ENCODE results near the gene SIX3.

The SIX3 gene

GRCh38 chr2:44959855-44960254, 18.4 kb downstream of the SIX3 start:
- no peak for DNase-seq

GRCh38 chr2:44960871-44961270, 19.4 kb downstream of the SIX3 start:
- DNase-seq = no peak

GRCh38 chr2:44962176-44962695, 20.7 kb downstream of the SIX3 start:
- no peak for DNase-seq

DNA sequence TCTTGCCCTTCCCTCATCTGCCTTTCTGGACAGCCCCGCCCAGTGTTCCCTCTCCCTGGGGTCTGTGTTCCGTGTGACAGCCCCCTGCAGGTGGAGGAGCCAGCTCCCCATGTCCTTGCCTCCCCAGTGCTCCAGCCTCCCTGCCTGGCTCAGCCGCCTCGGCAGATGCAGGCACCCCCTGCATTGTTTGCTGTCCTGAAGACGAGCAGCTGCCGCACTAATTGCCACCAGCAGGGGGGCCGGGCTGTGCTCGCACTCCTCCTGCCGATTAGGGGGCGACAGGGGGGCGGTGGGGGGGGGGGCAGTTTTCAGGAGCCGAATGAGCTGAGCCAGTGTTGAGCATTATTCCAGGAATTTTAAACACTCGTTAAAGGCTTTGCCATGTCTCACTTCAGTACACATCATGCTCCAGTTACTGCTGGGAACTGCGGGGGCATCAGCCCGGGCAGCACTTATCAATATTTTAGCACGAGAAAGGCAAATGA, 23.3 kb downstream of the SIX3 start:
- no peak for DNase-seq

DNA sequence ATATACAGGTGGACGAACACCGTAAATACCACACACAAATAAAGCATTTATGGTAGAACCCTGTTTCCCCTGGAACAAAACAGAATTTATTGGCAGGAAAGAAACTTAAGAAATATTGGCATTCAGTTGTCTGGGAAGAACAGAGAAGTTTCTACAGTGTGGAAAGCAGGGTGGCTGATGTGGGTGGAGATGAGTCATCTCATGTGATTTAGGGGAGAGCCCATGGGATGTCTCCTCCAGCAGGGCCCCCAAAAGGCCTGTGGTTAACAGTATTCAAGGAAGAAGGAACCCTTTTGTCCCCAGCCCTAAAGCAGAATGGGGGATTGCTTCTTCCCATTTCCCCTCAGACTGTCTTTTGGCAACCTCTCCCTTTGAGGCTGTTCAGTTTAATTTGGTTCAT, 24.2 kb downstream of the SIX3 start:
- DNase-seq = no peak

GRCh38 chr2:44967056-44967455, 25.6 kb downstream of the SIX3 start:
- DNase-seq = no peak

GRCh38 chr2:44967727-44968432, 26.4 kb downstream of the SIX3 start:
- DNase-seq = no peak

DNA sequence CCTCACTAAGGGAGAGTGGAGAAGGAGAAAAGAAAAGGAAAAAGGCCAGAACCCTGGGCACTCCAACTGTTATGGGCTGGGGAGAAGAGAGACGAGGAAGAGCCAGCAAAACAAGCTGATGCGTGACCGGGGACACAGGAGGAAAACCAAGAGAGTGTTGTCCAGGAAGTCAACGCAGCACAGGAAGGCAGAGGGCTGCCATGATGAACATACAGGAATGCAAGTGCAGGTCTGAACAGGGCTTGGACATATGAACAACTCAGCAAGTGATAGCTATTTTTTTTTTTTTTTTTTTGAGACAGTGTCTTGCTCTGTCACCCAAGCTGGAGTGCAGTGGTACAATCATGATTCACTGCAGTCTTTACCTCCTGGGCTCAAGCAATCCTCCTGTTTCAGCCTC, 28.4 kb downstream of the SIX3 start:
- no peak for DNase-seq

GRCh38 chr2:44970846-44971450, 29.4 kb downstream of the SIX3 start:
- DNase-seq = no peak

DNA sequence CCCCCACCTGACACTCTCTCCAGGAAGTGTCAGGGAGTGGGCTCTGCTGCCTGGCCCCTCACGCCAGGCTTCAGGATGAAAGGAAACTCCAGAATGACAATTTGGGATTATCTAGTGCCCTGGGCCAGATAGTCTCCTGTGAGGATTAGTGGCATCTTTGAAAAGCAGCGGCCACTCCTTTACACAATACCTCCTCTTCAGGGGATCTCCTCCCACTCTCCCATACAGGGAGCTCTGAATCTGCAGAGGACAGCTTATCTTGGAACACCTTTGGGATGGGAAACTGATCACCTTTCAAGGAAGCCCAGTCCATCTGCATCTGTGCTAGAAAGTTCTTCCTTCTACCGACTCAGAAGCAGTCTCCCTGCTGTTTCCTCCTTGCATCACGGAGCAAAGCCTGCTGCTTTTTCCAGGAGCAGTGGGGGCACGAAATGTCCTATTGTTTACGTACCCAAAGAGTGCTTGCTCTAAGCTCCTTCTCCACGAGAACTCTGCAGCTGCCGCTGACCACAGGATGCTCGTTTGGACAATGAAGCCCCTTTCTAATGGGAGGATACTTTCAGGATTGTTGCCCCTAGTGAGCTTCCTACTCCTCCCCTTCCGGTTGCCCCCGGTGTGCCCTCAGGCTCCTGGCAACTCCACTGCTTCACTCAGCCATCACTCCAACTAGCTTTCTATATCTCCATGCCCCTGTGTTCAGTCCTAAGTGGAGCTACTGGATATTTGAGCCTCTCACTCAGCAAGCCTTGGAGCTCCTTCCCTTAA, 31.5 kb downstream of the SIX3 start:
- no peak for DNase-seq

DNA sequence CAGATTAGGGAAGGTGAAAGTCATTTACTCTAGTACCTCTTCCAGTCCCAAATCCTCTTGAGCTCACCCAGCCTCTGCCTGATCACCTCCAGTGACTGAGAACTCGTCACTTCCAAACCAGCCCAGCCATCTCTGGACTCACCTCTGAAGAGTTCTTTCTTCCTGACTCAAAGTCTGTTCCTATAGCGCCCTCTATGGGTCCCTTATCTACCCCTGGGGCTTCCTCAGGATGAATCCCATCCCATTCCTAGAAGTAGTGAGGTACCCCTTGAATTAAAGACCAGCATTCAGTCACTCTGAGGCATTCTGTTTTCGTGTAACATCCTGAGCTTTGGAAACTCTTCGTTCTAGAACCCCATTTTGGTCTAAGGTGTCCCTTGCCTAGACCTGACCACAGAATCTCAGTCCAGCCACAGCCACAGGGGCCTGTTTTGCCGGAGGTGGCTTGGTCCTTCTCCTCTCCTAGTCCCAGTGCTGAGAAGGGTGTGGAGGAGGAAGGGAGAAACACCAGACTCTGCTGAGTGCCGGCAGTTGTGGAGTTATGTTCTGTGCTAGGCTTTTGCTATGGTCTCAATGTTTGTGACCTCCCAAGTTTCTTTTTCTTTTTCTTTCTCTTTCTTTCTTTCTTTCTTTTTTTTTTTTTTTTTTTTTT, 32.7 kb downstream of the SIX3 start:
- no peak for DNase-seq

DNA sequence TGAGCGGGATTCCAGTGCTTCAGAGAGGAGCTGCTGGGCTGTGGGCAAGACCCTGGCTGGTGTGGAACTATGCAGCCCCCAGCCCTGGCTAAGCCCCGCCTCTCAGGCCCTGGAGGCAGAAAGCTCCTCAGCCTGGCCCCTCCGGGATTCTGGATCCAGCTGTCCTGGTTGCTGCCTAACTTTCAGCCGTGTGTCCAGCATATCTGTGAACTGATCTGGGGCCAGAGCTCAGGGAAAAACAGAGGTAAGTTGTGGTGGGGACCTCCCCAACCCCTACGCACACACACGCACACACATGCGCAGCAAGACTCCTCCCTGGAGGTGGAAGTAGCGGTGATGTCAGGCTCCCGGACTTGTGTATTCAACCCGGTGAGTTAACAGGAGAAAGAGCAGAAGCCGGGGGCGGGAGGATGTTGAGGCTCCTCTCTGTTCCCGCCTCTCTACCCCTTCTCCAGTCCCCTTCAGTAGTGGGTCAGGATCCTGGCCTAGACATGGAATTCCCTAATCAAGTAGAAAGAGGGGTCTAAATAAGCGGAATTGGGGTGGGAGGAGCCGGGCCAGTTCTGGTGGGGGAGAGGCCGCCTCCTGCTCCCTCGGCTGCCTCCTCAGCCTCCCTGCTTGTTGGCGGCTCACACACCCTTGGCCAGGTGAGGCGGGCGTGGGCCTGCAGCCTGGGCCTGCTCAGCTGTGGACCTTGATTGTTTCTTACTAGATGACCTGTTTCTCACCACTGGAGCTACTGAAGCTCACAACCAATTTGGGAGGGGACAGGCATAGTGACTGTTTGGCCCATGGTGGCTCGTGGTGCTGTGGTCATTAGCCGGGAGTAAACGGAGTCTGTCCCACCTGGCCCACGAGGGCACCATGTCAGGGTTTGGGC, 34.3 kb downstream of the SIX3 start:
- DNase-seq = no peak

DNA sequence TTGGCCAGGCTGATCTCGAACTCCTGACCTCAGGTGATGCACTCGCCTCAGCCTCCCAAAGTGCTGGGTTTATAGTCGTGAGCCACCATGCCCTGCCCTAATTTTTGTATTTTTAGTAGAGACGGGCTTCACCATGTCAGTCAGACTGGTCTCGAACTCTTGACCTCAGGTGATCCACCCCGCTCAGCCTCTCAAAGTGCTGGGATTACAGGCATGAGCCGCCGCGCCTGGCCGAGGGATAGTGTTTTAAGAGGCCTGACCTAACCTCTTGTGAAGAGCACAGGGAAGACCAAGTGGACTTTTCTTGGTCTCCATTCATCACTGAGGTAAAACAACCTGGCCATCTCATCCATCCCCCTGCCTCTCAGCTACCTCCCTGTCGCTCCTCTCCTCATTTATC, 38.1 kb downstream of the SIX3 start:
- DNase-seq = no peak

DNA sequence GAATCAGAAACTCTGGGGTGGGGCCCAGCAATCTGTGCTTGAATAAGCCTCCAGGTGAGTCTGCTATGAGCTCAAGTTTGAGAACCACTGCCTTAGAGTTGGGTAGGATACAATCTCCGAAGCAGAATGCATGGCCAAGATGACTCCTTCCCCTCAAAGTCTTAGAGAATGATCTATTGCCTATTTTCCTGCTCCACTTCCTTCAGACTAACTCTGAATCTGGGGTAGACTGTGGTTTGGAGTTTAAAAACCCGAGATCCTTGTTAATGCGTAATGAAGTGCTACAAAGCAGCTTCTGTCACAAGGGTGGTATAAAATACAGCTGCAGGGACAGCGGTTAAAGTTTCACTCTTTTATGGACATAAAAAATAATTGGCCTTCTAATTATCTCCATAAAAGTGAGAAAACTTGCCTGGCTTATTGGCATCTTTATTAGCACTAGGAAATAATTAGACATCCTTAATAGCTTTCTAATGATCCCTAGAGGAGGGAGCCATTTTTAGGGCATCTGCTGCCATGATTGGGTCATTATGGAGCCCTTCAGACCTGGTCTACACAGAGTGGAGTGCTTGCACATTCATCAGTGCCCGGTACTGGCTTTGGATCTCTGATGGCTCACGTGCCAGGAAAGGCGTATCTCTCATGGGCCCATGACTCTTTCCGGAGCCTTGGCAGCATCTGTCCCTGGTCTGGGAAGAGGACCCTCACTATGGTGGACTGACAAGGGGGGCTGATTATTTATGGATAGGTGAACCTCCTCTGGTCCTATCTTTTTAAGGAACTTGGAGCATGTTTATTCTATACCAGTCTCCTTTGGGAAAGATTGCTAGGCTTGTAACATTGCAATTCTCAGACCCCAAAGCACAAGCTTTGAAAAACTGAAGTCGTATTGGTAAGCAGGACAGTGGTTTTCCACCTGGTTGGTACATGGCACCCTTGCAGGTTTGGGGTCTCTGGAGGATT, 39.5 kb downstream of the SIX3 start:
- no peak for DNase-seq

DNA sequence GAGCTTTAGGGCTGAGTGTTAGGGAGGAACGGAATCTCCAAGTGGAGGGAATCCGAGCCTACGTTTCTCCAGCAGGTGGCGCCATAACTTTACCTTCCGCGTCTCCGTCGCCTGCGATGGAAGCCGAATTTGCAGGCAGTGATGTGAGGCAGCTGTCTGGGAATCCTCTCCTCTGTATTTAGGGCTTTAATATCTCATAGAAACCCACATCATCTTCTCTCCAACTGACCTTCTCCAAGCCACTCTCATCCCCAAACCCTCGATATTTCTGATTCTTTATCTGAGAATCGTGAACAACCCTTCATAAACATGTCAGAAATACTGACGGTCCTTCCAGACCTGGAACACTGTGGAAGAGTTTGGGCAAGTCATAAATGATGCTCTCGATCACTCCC, 40.2 kb downstream of the SIX3 start:
- peak; percentile 59 for DNase-seq

GRCh38 chr2:44983836-44984604, 42.5 kb downstream of the SIX3 start:
- DNase-seq = no peak

DNA sequence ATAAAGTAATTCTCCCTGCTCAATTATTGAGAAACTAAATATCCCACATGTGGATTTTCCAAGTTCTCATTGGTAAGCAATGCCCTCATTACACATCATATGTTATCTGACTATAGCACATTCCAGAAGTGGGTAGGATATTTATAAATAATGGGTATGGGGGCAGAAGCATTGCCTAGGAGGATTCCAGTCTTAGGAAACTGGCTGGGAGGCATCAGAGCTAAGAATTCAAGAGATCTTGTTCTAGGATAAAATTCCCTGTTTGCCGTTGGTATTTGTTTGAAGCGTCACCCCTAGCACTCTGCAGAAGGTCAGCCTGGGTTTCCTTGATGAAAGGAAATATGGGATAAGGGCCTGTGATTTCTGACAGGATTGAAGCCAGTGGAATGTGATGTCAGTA, 47.7 kb downstream of the SIX3 start:
- no peak for DNase-seq

GRCh38 chr2:44994377-44994776, 52.9 kb downstream of the SIX3 start:
- no peak for DNase-seq

Measured in activated T-cell treated with anti-CD3 and anti-CD28 coated beads for 4 hours (primary cell).